GM23338 (cell line): ENCODE data around the gene HNRNPA1. TPM values are rescaled to one million over a fixed set of nuclear protein-coding genes. Genes with fewer than 3 reads are reported as not detected.

Source experiments
- ATAC-seq: fragments of 200-7000 bp; cut with Tn5 transposase; 3 replicates; pipeline ENCODE4 v1.9.1; 2020
- DNase-seq: peaks from one replicate; pipeline ENCODE4 v3.0.0-alpha.2; 2015; ENCODE audit warnings: low spot score
- H2AFZ ChIP-seq: fragments of 200-600 bp; sonication (generic); 2 replicates; pipeline ENCODE4 v1.8.0; 2016; ENCODE audit warnings: antibody characterized with exemption, mild to moderate bottlenecking, moderate library complexity
- H3F3A ChIP-seq: fragments of 200-600 bp; sonication (generic); replicated peaks from 2 replicates; pipeline ENCODE4 v1.8.0; 2017; ENCODE audit warnings: antibody characterized with exemption, mixed run types, low read depth
- H3K27ac ChIP-seq: fragments of 200-600 bp; sonication (generic); 2 replicates; pipeline ENCODE4 v1.6.1; 2016; ENCODE audit warnings: low read depth
- H3K27me3 ChIP-seq: fragments of 200-600 bp; sonication (generic); 2 replicates; pipeline ENCODE4 v1.8.0; 2016; ENCODE audit warnings: mild to moderate bottlenecking, mixed run types, moderate library complexity; ENCODE audit not compliant: insufficient read depth
- H3K36me3 ChIP-seq: fragments of 200-600 bp; sonication (generic); 2 replicates; pipeline ENCODE4 v1.8.0; 2016; ENCODE audit warnings: mild to moderate bottlenecking; ENCODE audit not compliant: insufficient read depth
- H3K4me1 ChIP-seq: fragments of 200-600 bp; sonication (generic); 2 replicates; pipeline ENCODE4 v1.8.0; 2016; ENCODE audit warnings: mild to moderate bottlenecking, moderate library complexity; ENCODE audit not compliant: insufficient read depth
- H3K4me2 ChIP-seq: fragments of 200-600 bp; sonication (generic); 2 replicates; pipeline ENCODE4 v1.7.1; 2017; ENCODE audit warnings: mixed run types
- H3K4me3 ChIP-seq: fragments of 200-600 bp; sonication (generic); 2 replicates; pipeline ENCODE4 v1.6.1; 2016; ENCODE audit warnings: mixed run types
- H3K79me2 ChIP-seq: fragments of 200-600 bp; sonication (generic); replicated peaks from 2 replicates; pipeline ENCODE4 v1.8.0; 2017; ENCODE audit warnings: mild to moderate bottlenecking; ENCODE audit not compliant: insufficient read depth
- H3K9me2 ChIP-seq: fragments of 200-600 bp; sonication (generic); 2 replicates; pipeline ENCODE4 v1.8.0; 2017; ENCODE audit not compliant: insufficient read depth
- H4K20me1 ChIP-seq: fragments of 200-600 bp; sonication (generic); replicated peaks from 2 replicates; pipeline ENCODE4 v1.8.0; 2017; ENCODE audit warnings: mild to moderate bottlenecking; ENCODE audit not compliant: insufficient read depth
- H3K27ac Mint-ChIP-seq: 2 replicates; pipeline ENCODE4 v1.8.0; 2020; ENCODE audit warnings: inconsistent platforms, mild to moderate bottlenecking, moderate library complexity, mixed read lengths
- H3K27me3 Mint-ChIP-seq: 3 replicates; pipeline ENCODE4 v1.8.0; 2022; ENCODE audit warnings: low read depth, mild to moderate bottlenecking, moderate library complexity, mixed read lengths, inconsistent platforms; ENCODE audit not compliant: insufficient read depth, poor library complexity
- H3K36me3 Mint-ChIP-seq: 3 replicates; pipeline ENCODE4 v1.8.0; 2021; ENCODE audit warnings: low read depth, mild to moderate bottlenecking, inconsistent platforms, moderate library complexity, mixed read lengths
- H3K4me1 Mint-ChIP-seq: 3 replicates; pipeline ENCODE4 v1.8.0; 2020; ENCODE audit warnings: mild to moderate bottlenecking, inconsistent platforms, mixed read lengths
- H3K4me3 Mint-ChIP-seq: 3 replicates; pipeline ENCODE4 v1.8.0; 2021; ENCODE audit warnings: moderate library complexity, mild to moderate bottlenecking, inconsistent platforms, mixed read lengths
- H3K9me3 Mint-ChIP-seq: 3 replicates; pipeline ENCODE4 v1.8.0; 2020; ENCODE audit warnings: moderate library complexity, mild to moderate bottlenecking, inconsistent platforms, mixed read lengths
- CREB1 ChIP-seq: fragments of 250-450 bp; sonication (Bioruptor Pico); IDR thresholded peaks from 2 replicates; pipeline ENCODE4 v1.5.0; 2020; ENCODE audit warnings: low read depth, mild to moderate bottlenecking, moderate library complexity
- CTCF ChIP-seq, 2 experiments: fragments of 200-600 bp in 1 of 2; sonication (generic) in 1 of 2; conservative IDR thresholded peaks; 2 replicates each; pipeline versions ENCODE4 v1.5.1 to v1.6.1; 2016 to 2017; ENCODE audit warnings: antibody characterized with exemption in 2 of 2, low read depth in 2 of 2, mild to moderate bottlenecking in 2 of 2, moderate library complexity in 1 of 2
- EZH2 ChIP-seq: fragments of 200-600 bp; sonication (generic); IDR thresholded peaks from one replicate; pipeline ENCODE4 v1.8.0; 2017; ENCODE audit warnings: antibody characterized with exemption, mild to moderate bottlenecking, low read depth; ENCODE audit not compliant: unreplicated experiment
- EZH2phosphoT487 ChIP-seq: fragments of 200-600 bp; sonication (generic); IDR thresholded peaks from one replicate; pipeline ENCODE4 v1.8.1; 2018; ENCODE audit warnings: antibody characterized with exemption; ENCODE audit not compliant: unreplicated experiment
- JUNB ChIP-seq: IDR thresholded peaks from one replicate; pipeline ENCODE4 v1.6.1; 2016; ENCODE audit warnings: antibody characterized with exemption; ENCODE audit not compliant: unreplicated experiment
- NANOG ChIP-seq: IDR thresholded peaks from 2 replicates; pipeline ENCODE4 v1.6.1; 2016; ENCODE audit warnings: antibody characterized with exemption, borderline replicate concordance
- POLR2AphosphoS5 ChIP-seq: IDR thresholded peaks from 2 replicates; pipeline ENCODE4 v1.6.1; 2016; ENCODE audit warnings: antibody characterized with exemption, low read depth
- REST ChIP-seq: IDR thresholded peaks from one replicate; pipeline ENCODE4 v1.6.1; 2018; ENCODE audit warnings: antibody characterized with exemption; ENCODE audit not compliant: unreplicated experiment
- ZNF114 ChIP-seq: fragments of 250-450 bp; sonication (Bioruptor Pico); IDR thresholded peaks from 2 replicates; pipeline ENCODE4 v1.5.0; 2020; ENCODE audit warnings: mild to moderate bottlenecking, moderate library complexity
- ZNF331 ChIP-seq: fragments of 250-450 bp; sonication (Bioruptor Pico); IDR thresholded peaks from 2 replicates; pipeline ENCODE4 v1.5.0; 2020; ENCODE audit warnings: low read depth, mild to moderate bottlenecking, moderate library complexity
- ZNF462 ChIP-seq: fragments of 250-450 bp; sonication (Bioruptor Pico); IDR thresholded peaks from 2 replicates; pipeline ENCODE4 v1.5.0; 2020; ENCODE audit warnings: mild to moderate bottlenecking, moderate library complexity
- polyA plus RNA-seq: library from polyadenylated mRNA; unstranded; fragments of >200 nt; fragmentation: Nextera tagmentation; extraction: Ambion mirVana; gene quantifications from 2 replicates; pipeline ENCODE4 v1.2.1, GENCODE V29; 2016
- total RNA-seq: library from RNA; depleted of rRNA; stranded (reverse); fragments of >200 nt; shearing (Covaris generic); gene quantifications from 2 replicates; pipeline ENCODE4 v1.2.3, GENCODE V29; 2014

The HNRNPA1 gene
- total and polyA plus RNA-seq, 2 experiments from 2014 or later, result 1,104 to 2,576 TPM

GRCh38 chr12:54253240-54253639 lies 27.3 kb upstream of the HNRNPA1 start (continued):
- TF ChIP-seq ZNF462 (CRISPR knock-in tag), result no peak
- TF ChIP-seq ZNF331, result no peak
- TF ChIP-seq CREB1 (CRISPR knock-in tag), result no peak
- TF ChIP-seq EZH2, result no peak
- no peak for TF ChIP-seq ZNF114 (CRISPR knock-in tag)
- no peak for TF ChIP-seq CTCF (conservative IDR thresholded peaks at IDR 0.05; ENCODE audit: low read depth in 2 of 2)
- TF ChIP-seq EZH2phosphoT487, result no peak

GRCh38 chr12:54257332-54257731 lies 23.2 kb upstream of the HNRNPA1 start:
- no peak overlapping the region for H2AFZ ChIP-seq
- H3K4me3 Mint-ChIP-seq, result peak overlapping the region; percentile 69; the same call in 1 of the 3 replicates
- peaks cover 17% of the 10 kb centered on the region; the same call in 1 of the 2 replicates for H3K36me3 ChIP-seq
- peaks cover 45% of the 10 kb centered on the region for H3K36me3 Mint-ChIP-seq
- H4K20me1 ChIP-seq, result no peaks in the 10 kb centered on the region
- ATAC-seq (no peak), DNase-seq (no peak)
- peaks cover 17% of the 10 kb centered on the region for H3K27me3 Mint-ChIP-seq
- H3K27ac Mint-ChIP-seq, result peak overlapping the region; percentile 98
- peaks cover 62% of the 10 kb centered on the region for H3K79me2 ChIP-seq
- peaks cover 16% of the 10 kb centered on the region for H3F3A ChIP-seq
- H3K4me1 ChIP-seq, result peaks cover 37% of the 10 kb centered on the region
- peak overlapping the region; percentile 62 for H3K4me2 ChIP-seq
- peak overlapping the region; percentile 96 for H3K27ac ChIP-seq
- H3K27me3 ChIP-seq, result no peaks in the 10 kb centered on the region
- H3K9me2 ChIP-seq, result no peaks in the 10 kb centered on the region
- H3K9me3 Mint-ChIP-seq, result no peaks in the 10 kb centered on the region
- H3K4me1 Mint-ChIP-seq, result peaks cover 52% of the 10 kb centered on the region
- no peak overlapping the region for H3K4me3 ChIP-seq
- TF ChIP-seq POLR2AphosphoS5 (no peak), REST (no peak), CREB1 (CRISPR knock-in tag) (no peak), ZNF114 (CRISPR knock-in tag) (no peak), NANOG (no peak), EZH2 (no peak), CTCF (conservative IDR thresholded peaks at IDR 0.05; ENCODE audit: low read depth in 2 of 2) (no peak), JUNB (no peak)
